ENCODE results near the gene IL22RA2. TPM values are rescaled to one million over a fixed set of nuclear protein-coding genes. Genes with fewer than 3 reads are reported as not detected.

Gene IL22RA2
- polyA plus RNA-seq, 1 donor (not counting 4 experiments of a cell fraction or from before 2014, with no cell fraction given): 0.03 TPM

GRCh38 chr6:137193256-137194070, 20.0 kb upstream of the IL22RA2 start:
- no peaks in the 10 kb centered on the region for H3K27me3 ChIP-seq (ENCODE audit: control insufficient read depth, extremely low read depth, insufficient read depth, low read length)
- H3K79me2 ChIP-seq (ENCODE audit: control insufficient read depth, insufficient read depth, low read length): no peaks in the 10 kb centered on the region
- H2AFZ ChIP-seq (ENCODE audit: control insufficient read depth, low read length): no peak overlapping the region
- H3K27ac ChIP-seq (ENCODE audit: control insufficient read depth, insufficient read depth, low read length): no peak overlapping the region
- H3K36me3 ChIP-seq (ENCODE audit: control insufficient read depth in 2 of 2, extremely low read depth in 1 of 2, insufficient read depth in 2 of 2, low read length in 2 of 2): peaks cover 0 to 7% of the 10 kb centered on the region in 2 experiments
- H4K20me1 ChIP-seq (ENCODE audit: control insufficient read depth, extremely low read depth, insufficient read depth, low read length): no peaks in the 10 kb centered on the region
- FAIRE-seq (no peak), DNase-seq (ENCODE audit: low read depth, low spot score) (no peak)
- peaks cover 3% of the 10 kb centered on the region for H3K9me3 ChIP-seq (ENCODE audit: control insufficient read depth, low read depth, low read length)
- no peak overlapping the region for H3K4me3 ChIP-seq (ENCODE audit: control insufficient read depth in 2 of 3, extremely low read depth in 1 of 3, insufficient read depth in 2 of 3, low read depth in 1 of 3, low read length in 3 of 3)
- TF ChIP-seq EZH2 (IDR thresholded peaks at IDR 0.05; ENCODE audit: low read length) (no peak), CTCF (optimal IDR thresholded peaks at IDR 0.05 in 1 of 3, IDR thresholded peaks at IDR 0.05 in 1 of 3, conservative IDR thresholded peaks at IDR 0.05 in 1 of 3; ENCODE audit: extremely low read depth in 1 of 3, insufficient read depth in 2 of 3, low read length in 3 of 3) (no peak)
- H3K4me1 ChIP-seq (ENCODE audit: control insufficient read depth, extremely low read depth, insufficient read depth, low read length): no peaks in the 10 kb centered on the region
- H3K9ac ChIP-seq (ENCODE audit: control insufficient read depth, extremely low read depth, insufficient read depth, low read length): no peak overlapping the region
- dilution Hi-C loops (cut with MboI; ENCODE audit: extremely low pct_ligation_motif_present, low sequenced_read_pairs): no loop called here
- H3K4me2 ChIP-seq (ENCODE audit: control insufficient read depth, extremely low read depth, insufficient read depth, low read depth, low read length): no peak overlapping the region
- no peaks in the 10 kb centered on the region for H3K9me1 ChIP-seq (ENCODE audit: control insufficient read depth, extremely low read depth, insufficient read depth, low read length)

- TF ChIP-seq EZH2 (IDR thresholded peaks at IDR 0.05; ENCODE audit: low read length) (no peak), CTCF (optimal IDR thresholded peaks at IDR 0.05 in 1 of 3, IDR thresholded peaks at IDR 0.05 in 1 of 3, conservative IDR thresholded peaks at IDR 0.05 in 1 of 3; ENCODE audit: extremely low read depth in 1 of 3, insufficient read depth in 2 of 3, low read length in 3 of 3) (no peak)
- no peaks in the 10 kb centered on the region for H3K27me3 ChIP-seq (ENCODE audit: control insufficient read depth, extremely low read depth, insufficient read depth, low read length)
- peaks cover 0 to 3% of the 10 kb centered on the region in 2 experiments for H3K36me3 ChIP-seq (ENCODE audit: control insufficient read depth in 2 of 2, extremely low read depth in 1 of 2, insufficient read depth in 2 of 2, low read length in 2 of 2)
- no peak overlapping the region for H3K9ac ChIP-seq (ENCODE audit: control insufficient read depth, extremely low read depth, insufficient read depth, low read length)
- no peaks in the 10 kb centered on the region for H3K4me1 ChIP-seq (ENCODE audit: control insufficient read depth, extremely low read depth, insufficient read depth, low read length)
- no peaks in the 10 kb centered on the region for H3K9me1 ChIP-seq (ENCODE audit: control insufficient read depth, extremely low read depth, insufficient read depth, low read length)
- H3K4me2 ChIP-seq (ENCODE audit: control insufficient read depth, extremely low read depth, insufficient read depth, low read depth, low read length): no peak overlapping the region
- peaks cover 3% of the 10 kb centered on the region for H3K9me3 ChIP-seq (ENCODE audit: control insufficient read depth, low read depth, low read length)
- FAIRE-seq (no peak), DNase-seq (ENCODE audit: low read depth, low spot score) (no peak)
- no peaks in the 10 kb centered on the region for H4K20me1 ChIP-seq (ENCODE audit: control insufficient read depth, extremely low read depth, insufficient read depth, low read length)
- no peaks in the 10 kb centered on the region for H3K79me2 ChIP-seq (ENCODE audit: control insufficient read depth, insufficient read depth, low read length)
- H3K27ac ChIP-seq (ENCODE audit: control insufficient read depth, insufficient read depth, low read length): no peak overlapping the region
- H3K4me3 ChIP-seq (ENCODE audit: control insufficient read depth in 2 of 3, extremely low read depth in 1 of 3, insufficient read depth in 2 of 3, low read depth in 1 of 3, low read length in 3 of 3): no peak overlapping the region
- dilution Hi-C loops (cut with MboI; ENCODE audit: extremely low pct_ligation_motif_present, low sequenced_read_pairs): no loop called here
- H2AFZ ChIP-seq (ENCODE audit: control insufficient read depth, low read length): no peak overlapping the region
These were observed 19.4 kb upstream of the IL22RA2 start for GRCh38 chr6:137192821-137193220.
